ENCODE measurements around the gene XPA. TPM values are rescaled to one million over a fixed set of nuclear protein-coding genes. Genes with fewer than 3 reads are reported as not detected.

XPA gene
- total RNA-seq, 1 donor from 2014 or later, result 10.0 TPM

GRCh38 chr9:97659771-97660170 lies 37.4 kb downstream of the XPA start:
- H3K27me3 Mint-ChIP-seq (ENCODE audit: unreplicated experiment), result peaks cover 1% of the 10 kb centered on the region
- H3K9me3 Mint-ChIP-seq (ENCODE audit: unreplicated experiment), result no peaks in the 10 kb centered on the region
- TF ChIP-seq CTCF (IDR thresholded peaks at IDR 0.05; ENCODE audit: unreplicated experiment), result no peak
- DNase-seq (ENCODE audit: low spot score), result no peak
- peaks cover 32% of the 10 kb centered on the region for H3K36me3 Mint-ChIP-seq (ENCODE audit: low read depth, unreplicated experiment)
- no peak overlapping the region for H3K4me3 Mint-ChIP-seq (ENCODE audit: unreplicated experiment)
- H3K4me1 Mint-ChIP-seq (ENCODE audit: unreplicated experiment), result peaks cover 3% of the 10 kb centered on the region
- H3K27ac Mint-ChIP-seq (ENCODE audit: unreplicated experiment), result no peak overlapping the region

GRCh38 chr9:97658707-97659106 lies 38.4 kb downstream of the XPA start:
- no peak for TF ChIP-seq CTCF (IDR thresholded peaks at IDR 0.05; ENCODE audit: unreplicated experiment)

GRCh38 chr9:97651646-97652045 lies 45.5 kb downstream of the XPA start:
- no peak for DNase-seq (ENCODE audit: low spot score)
- Mint-ChIP-seq H3K4me3 (ENCODE audit: unreplicated experiment) (no peak overlapping the region), H3K27me3 (ENCODE audit: unreplicated experiment) (no peaks in the 10 kb centered on the region), H3K36me3 (ENCODE audit: low read depth, unreplicated experiment) (peaks cover 14% of the 10 kb centered on the region), H3K9me3 (ENCODE audit: unreplicated experiment) (no peaks in the 10 kb centered on the region), H3K27ac (ENCODE audit: unreplicated experiment) (no peak overlapping the region), H3K4me1 (ENCODE audit: unreplicated experiment) (no peaks in the 10 kb centered on the region)
- no peak for TF ChIP-seq CTCF (IDR thresholded peaks at IDR 0.05; ENCODE audit: unreplicated experiment)

More at GRCh38 chr9:97658707-97659106, 38.4 kb downstream of the XPA start:
- peaks cover 1% of the 10 kb centered on the region for H3K27me3 Mint-ChIP-seq (ENCODE audit: unreplicated experiment)
- H3K4me1 Mint-ChIP-seq (ENCODE audit: unreplicated experiment), result peaks cover 3% of the 10 kb centered on the region
- no peak overlapping the region for H3K4me3 Mint-ChIP-seq (ENCODE audit: unreplicated experiment)
- no peak overlapping the region for H3K27ac Mint-ChIP-seq (ENCODE audit: unreplicated experiment)
- DNase-seq (ENCODE audit: low spot score), result no peak
- peaks cover 29% of the 10 kb centered on the region for H3K36me3 Mint-ChIP-seq (ENCODE audit: low read depth, unreplicated experiment)
- H3K9me3 Mint-ChIP-seq (ENCODE audit: unreplicated experiment), result no peaks in the 10 kb centered on the region

GRCh38 chr9:97647996-97648395 lies 49.1 kb downstream of the XPA start:
- Mint-ChIP-seq H3K4me3 (ENCODE audit: unreplicated experiment) (no peak overlapping the region), H3K4me1 (ENCODE audit: unreplicated experiment) (no peaks in the 10 kb centered on the region), H3K36me3 (ENCODE audit: low read depth, unreplicated experiment) (peaks cover 18% of the 10 kb centered on the region), H3K27me3 (ENCODE audit: unreplicated experiment) (no peaks in the 10 kb centered on the region), H3K27ac (ENCODE audit: unreplicated experiment) (no peak overlapping the region), H3K9me3 (ENCODE audit: unreplicated experiment) (no peaks in the 10 kb centered on the region)
- DNase-seq (ENCODE audit: low spot score), result no peak
- TF ChIP-seq CTCF (IDR thresholded peaks at IDR 0.05; ENCODE audit: unreplicated experiment), result no peak

GRCh38 chr9:97645720-97646119 lies 51.4 kb downstream of the XPA start:
- Mint-ChIP-seq H3K9me3 (ENCODE audit: unreplicated experiment) (no peaks in the 10 kb centered on the region), H3K36me3 (ENCODE audit: low read depth, unreplicated experiment) (peaks cover 14% of the 10 kb centered on the region), H3K27ac (ENCODE audit: unreplicated experiment) (no peak overlapping the region), H3K4me3 (ENCODE audit: unreplicated experiment) (no peak overlapping the region), H3K4me1 (ENCODE audit: unreplicated experiment) (no peaks in the 10 kb centered on the region), H3K27me3 (ENCODE audit: unreplicated experiment) (no peaks in the 10 kb centered on the region)
- DNase-seq (ENCODE audit: low spot score), result no peak
- no peak for TF ChIP-seq CTCF (IDR thresholded peaks at IDR 0.05; ENCODE audit: unreplicated experiment)
